Measurements from ENCODE around the gene RAB3C. TPM values are rescaled to one million over a fixed set of nuclear protein-coding genes. Genes with fewer than 3 reads are reported as not detected.

RAB3C gene
- total and polyA plus RNA-seq, 2 experiments from 2014 or later = 15.0 to 30.6 TPM

DNA sequence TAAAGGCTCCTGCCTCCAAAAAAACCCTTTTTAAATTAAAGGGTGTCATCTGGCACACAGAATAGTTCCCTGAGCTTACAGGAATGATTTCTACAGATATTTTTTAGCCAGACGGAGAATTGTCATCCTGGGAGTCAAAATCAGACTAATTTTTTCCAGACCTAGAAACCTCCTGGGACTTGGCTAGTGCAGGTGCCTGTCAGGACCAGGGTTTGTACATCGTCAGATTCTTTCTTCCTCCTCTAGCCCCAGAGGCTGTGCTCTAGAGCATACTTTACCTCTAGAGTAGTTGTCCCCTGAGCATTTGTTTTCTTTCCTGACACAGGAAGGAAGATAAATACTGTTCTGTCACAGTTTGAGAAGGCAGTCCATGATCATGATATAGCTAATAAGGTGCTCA, 52.5 kb downstream of the RAB3C start:
- Histone ChIP-seq H4K20me1 (replicated peaks; ENCODE audit: insufficient read depth) (no peaks in the 10 kb centered on the region), H3K27ac (ENCODE audit: low read depth) (no peak overlapping the region), H3K4me3 (no peak overlapping the region)

More for the DNA sequence above, 52.5 kb downstream of the RAB3C start:
- ATAC-seq (no peak), DNase-seq (ENCODE audit: low spot score) (no peak)
- Mint-ChIP-seq H3K4me1 (no peaks in the 10 kb centered on the region), H3K36me3 (ENCODE audit: low read depth) (no peaks in the 10 kb centered on the region), H3K27me3 (ENCODE audit: insufficient read depth, low read depth, poor library complexity) (peaks cover 2% of the 10 kb centered on the region), H3K4me3 (no peak overlapping the region), H3K27ac (no peak overlapping the region), H3K9me3 (no peaks in the 10 kb centered on the region)
- no peaks in the 10 kb centered on the region for H3F3A ChIP-seq (replicated peaks; ENCODE audit: low read depth)
- H3K9me2 ChIP-seq (ENCODE audit: insufficient read depth) = peaks cover 9% of the 10 kb centered on the region
- H2AFZ ChIP-seq = no peak overlapping the region
- H3K4me2 ChIP-seq = no peak overlapping the region
- no peaks in the 10 kb centered on the region for H3K4me1 ChIP-seq (ENCODE audit: insufficient read depth)
- TF ChIP-seq EZH2phosphoT487 (IDR thresholded peaks at IDR 0.05; ENCODE audit: unreplicated experiment) (no peak), ZNF114 (CRISPR knock-in tag; IDR thresholded peaks at IDR 0.05) (no peak), POLR2AphosphoS5 (IDR thresholded peaks at IDR 0.05; ENCODE audit: low read depth) (no peak), STAT1 (IDR thresholded peaks at IDR 0.05; ENCODE audit: unreplicated experiment) (no peak), ZNF331 (CRISPR knock-in tag; IDR thresholded peaks at IDR 0.05; ENCODE audit: low read depth) (no peak), CREB1 (CRISPR knock-in tag; IDR thresholded peaks at IDR 0.05; ENCODE audit: low read depth) (no peak), JUNB (IDR thresholded peaks at IDR 0.05; ENCODE audit: unreplicated experiment) (no peak), NANOG (IDR thresholded peaks at IDR 0.05; ENCODE audit: borderline replicate concordance) (no peak), EZH2 (IDR thresholded peaks at IDR 0.05; ENCODE audit: low read depth, unreplicated experiment) (no peak)
- TF ChIP-seq, protein P1, sequence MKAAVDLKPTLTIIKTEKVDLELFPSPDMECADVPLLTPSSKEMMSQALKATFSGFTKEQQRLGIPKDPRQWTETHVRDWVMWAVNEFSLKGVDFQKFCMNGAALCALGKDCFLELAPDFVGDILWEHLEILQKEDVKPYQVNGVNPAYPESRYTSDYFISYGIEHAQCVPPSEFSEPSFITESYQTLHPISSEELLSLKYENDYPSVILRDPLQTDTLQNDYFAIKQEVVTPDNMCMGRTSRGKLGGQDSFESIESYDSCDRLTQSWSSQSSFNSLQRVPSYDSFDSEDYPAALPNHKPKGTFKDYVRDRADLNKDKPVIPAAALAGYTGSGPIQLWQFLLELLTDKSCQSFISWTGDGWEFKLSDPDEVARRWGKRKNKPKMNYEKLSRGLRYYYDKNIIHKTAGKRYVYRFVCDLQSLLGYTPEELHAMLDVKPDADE (IDR thresholded peaks at IDR 0.05) = no peak
- TF ChIP-seq, protein P2, sequence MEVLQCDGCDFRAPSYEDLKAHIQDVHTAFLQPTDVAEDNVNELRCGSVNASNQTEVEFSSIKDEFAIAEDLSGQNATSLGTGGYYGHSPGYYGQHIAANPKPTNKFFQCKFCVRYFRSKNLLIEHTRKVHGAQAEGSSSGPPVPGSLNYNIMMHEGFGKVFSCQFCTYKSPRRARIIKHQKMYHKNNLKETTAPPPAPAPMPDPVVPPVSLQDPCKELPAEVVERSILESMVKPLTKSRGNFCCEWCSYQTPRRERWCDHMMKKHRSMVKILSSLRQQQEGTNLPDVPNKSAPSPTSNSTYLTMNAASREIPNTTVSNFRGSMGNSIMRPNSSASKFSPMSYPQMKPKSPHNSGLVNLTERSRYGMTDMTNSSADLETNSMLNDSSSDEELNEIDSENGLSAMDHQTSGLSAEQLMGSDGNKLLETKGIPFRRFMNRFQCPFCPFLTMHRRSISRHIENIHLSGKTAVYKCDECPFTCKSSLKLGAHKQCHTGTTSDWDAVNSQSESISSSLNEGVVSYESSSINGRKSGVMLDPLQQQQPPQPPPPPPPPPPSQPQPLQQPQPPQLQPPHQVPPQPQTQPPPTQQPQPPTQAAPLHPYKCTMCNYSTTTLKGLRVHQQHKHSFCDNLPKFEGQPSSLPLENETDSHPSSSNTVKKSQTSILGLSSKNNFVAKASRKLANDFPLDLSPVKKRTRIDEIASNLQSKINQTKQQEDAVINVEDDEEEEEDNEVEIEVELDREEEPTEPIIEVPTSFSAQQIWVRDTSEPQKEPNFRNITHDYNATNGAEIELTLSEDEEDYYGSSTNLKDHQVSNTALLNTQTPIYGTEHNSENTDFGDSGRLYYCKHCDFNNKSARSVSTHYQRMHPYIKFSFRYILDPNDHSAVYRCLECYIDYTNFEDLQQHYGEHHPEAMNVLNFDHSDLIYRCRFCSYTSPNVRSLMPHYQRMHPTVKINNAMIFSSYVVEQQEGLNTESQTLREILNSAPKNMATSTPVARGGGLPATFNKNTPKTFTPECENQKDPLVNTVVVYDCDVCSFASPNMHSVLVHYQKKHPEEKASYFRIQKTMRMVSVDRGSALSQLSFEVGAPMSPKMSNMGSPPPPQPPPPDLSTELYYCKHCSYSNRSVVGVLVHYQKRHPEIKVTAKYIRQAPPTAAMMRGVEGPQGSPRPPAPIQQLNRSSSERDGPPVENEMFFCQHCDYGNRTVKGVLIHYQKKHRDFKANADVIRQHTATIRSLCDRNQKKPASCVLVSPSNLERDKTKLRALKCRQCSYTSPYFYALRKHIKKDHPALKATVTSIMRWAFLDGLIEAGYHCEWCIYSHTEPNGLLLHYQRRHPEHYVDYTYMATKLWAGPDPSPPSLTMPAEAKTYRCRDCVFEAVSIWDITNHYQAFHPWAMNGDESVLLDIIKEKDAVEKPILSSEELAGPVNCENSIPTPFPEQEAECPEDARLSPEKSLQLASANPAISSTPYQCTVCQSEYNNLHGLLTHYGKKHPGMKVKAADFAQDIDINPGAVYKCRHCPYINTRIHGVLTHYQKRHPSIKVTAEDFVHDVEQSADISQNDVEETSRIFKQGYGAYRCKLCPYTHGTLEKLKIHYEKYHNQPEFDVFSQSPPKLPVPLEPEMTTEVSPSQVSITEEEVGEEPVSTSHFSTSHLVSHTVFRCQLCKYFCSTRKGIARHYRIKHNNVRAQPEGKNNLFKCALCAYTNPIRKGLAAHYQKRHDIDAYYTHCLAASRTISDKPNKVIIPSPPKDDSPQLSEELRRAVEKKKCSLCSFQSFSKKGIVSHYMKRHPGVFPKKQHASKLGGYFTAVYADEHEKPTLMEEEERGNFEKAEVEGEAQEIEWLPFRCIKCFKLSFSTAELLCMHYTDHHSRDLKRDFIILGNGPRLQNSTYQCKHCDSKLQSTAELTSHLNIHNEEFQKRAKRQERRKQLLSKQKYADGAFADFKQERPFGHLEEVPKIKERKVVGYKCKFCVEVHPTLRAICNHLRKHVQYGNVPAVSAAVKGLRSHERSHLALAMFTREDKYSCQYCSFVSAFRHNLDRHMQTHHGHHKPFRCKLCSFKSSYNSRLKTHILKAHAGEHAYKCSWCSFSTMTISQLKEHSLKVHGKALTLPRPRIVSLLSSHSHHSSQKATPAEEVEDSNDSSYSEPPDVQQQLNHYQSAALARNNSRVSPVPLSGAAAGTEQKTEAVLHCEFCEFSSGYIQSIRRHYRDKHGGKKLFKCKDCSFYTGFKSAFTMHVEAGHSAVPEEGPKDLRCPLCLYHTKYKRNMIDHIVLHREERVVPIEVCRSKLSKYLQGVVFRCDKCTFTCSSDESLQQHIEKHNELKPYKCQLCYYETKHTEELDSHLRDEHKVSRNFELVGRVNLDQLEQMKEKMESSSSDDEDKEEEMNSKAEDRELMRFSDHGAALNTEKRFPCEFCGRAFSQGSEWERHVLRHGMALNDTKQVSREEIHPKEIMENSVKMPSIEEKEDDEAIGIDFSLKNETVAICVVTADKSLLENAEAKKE (CRISPR knock-in tag; IDR thresholded peaks at IDR 0.05) = no peak
- TF ChIP-seq, protein P3, sequence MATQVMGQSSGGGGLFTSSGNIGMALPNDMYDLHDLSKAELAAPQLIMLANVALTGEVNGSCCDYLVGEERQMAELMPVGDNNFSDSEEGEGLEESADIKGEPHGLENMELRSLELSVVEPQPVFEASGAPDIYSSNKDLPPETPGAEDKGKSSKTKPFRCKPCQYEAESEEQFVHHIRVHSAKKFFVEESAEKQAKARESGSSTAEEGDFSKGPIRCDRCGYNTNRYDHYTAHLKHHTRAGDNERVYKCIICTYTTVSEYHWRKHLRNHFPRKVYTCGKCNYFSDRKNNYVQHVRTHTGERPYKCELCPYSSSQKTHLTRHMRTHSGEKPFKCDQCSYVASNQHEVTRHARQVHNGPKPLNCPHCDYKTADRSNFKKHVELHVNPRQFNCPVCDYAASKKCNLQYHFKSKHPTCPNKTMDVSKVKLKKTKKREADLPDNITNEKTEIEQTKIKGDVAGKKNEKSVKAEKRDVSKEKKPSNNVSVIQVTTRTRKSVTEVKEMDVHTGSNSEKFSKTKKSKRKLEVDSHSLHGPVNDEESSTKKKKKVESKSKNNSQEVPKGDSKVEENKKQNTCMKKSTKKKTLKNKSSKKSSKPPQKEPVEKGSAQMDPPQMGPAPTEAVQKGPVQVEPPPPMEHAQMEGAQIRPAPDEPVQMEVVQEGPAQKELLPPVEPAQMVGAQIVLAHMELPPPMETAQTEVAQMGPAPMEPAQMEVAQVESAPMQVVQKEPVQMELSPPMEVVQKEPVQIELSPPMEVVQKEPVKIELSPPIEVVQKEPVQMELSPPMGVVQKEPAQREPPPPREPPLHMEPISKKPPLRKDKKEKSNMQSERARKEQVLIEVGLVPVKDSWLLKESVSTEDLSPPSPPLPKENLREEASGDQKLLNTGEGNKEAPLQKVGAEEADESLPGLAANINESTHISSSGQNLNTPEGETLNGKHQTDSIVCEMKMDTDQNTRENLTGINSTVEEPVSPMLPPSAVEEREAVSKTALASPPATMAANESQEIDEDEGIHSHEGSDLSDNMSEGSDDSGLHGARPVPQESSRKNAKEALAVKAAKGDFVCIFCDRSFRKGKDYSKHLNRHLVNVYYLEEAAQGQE (IDR thresholded peaks at IDR 0.05; ENCODE audit: unreplicated experiment) = no peak
- TF ChIP-seq, protein P4, sequence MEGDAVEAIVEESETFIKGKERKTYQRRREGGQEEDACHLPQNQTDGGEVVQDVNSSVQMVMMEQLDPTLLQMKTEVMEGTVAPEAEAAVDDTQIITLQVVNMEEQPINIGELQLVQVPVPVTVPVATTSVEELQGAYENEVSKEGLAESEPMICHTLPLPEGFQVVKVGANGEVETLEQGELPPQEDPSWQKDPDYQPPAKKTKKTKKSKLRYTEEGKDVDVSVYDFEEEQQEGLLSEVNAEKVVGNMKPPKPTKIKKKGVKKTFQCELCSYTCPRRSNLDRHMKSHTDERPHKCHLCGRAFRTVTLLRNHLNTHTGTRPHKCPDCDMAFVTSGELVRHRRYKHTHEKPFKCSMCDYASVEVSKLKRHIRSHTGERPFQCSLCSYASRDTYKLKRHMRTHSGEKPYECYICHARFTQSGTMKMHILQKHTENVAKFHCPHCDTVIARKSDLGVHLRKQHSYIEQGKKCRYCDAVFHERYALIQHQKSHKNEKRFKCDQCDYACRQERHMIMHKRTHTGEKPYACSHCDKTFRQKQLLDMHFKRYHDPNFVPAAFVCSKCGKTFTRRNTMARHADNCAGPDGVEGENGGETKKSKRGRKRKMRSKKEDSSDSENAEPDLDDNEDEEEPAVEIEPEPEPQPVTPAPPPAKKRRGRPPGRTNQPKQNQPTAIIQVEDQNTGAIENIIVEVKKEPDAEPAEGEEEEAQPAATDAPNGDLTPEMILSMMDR (conservative IDR thresholded peaks at IDR 0.05; ENCODE audit: low read depth in 2 of 2) = no peak
- no peaks in the 10 kb centered on the region for H3K36me3 ChIP-seq (ENCODE audit: insufficient read depth)
- no peaks in the 10 kb centered on the region for H3K79me2 ChIP-seq (replicated peaks; ENCODE audit: insufficient read depth)
- no peaks in the 10 kb centered on the region for H3K27me3 ChIP-seq (ENCODE audit: insufficient read depth)
